Spinal cord (tissue), 10 donors: ENCODE measurements around the gene FNTB. TPM values are rescaled to one million over a fixed set of nuclear protein-coding genes. Genes with fewer than 3 reads are reported as not detected.

ENCODE experiments used
- DNase-seq, 6 donors: peaks; one replicate each; pipeline versions ENCODE4 v3.0.0 to v3.0.0-alpha.2; 2013 to 2015; ENCODE audit warnings: low spot score in 6 of 6, low read depth in 4 of 6
- H3K27ac ChIP-seq: one replicate; pipeline ENCODE4 v1.5.1; 2013; ENCODE audit warnings: low read depth, low read length, control low read depth
- H3K27me3 ChIP-seq: one replicate; pipeline ENCODE4 v1.6.1; 2013; ENCODE audit warnings: low read length; ENCODE audit not compliant: control insufficient read depth, insufficient read depth
- H3K36me3 ChIP-seq: one replicate; pipeline ENCODE4 v1.6.1; 2013; ENCODE audit warnings: low read length; ENCODE audit not compliant: control insufficient read depth, insufficient read depth
- H3K4me1 ChIP-seq: one replicate; pipeline ENCODE4 v1.6.1; 2013; ENCODE audit warnings: low read length; ENCODE audit not compliant: control insufficient read depth, insufficient read depth
- H3K4me3 ChIP-seq: one replicate; pipeline ENCODE4 v1.5.1; 2013; ENCODE audit warnings: low read depth, low read length, control low read depth
- H3K9me3 ChIP-seq: one replicate; pipeline ENCODE4 v1.6.1; 2013; ENCODE audit warnings: low read length; ENCODE audit not compliant: control insufficient read depth, insufficient read depth
- WGBS: methylation state at CpG from one replicate; pipeline ENCODE4 v1.1.5; 2013; ENCODE audit warnings: missing lambda C conversion rate; ENCODE audit not compliant: insufficient coverage; 5-methylcytosine and 5-hydroxymethylcytosine counted together
- polyA plus RNA-seq, 2 donors: library from polyadenylated mRNA; unstranded; fragments of 120-200 nt; gene quantifications; one replicate each; pipeline ENCODE4 v1.2.1, GENCODE V29; 2013; ENCODE audit not compliant: insufficient read length in 2 of 2
- total RNA-seq, 2 donors: library from RNA; depleted of rRNA in 1 of 2; stranded (reverse); fragments of 120-200 nt in 1 of 2; fragments of >200 nt in 1 of 2; gene quantifications; one replicate each; pipeline versions ENCODE4 v1.2.3 to v1.2.4, GENCODE V29; 2013 to 2014
- donor health status: healthy.

FNTB gene
- total and polyA plus RNA-seq, 4 donors: 20.9 to 66.9 (median 43.2) TPM

- no CpG with 5 or more reads among the region's 2 CpGs for WGBS
- Histone ChIP-seq H3K9me3 (no peaks in the 10 kb centered on the region), H3K4me3 (no peak overlapping the region), H3K36me3 (peaks cover 30% of the 10 kb centered on the region), H3K4me1 (peaks cover 8% of the 10 kb centered on the region), H3K27me3 (no peaks in the 10 kb centered on the region), H3K27ac (no peak overlapping the region)
- no peak for DNase-seq
These were observed 42.7 kb upstream of the FNTB start for GRCh38 chr14:64944041-64944440.

- Histone ChIP-seq H3K4me3 (no peak overlapping the region), H3K36me3 (peaks cover 31% of the 10 kb centered on the region), H3K27ac (no peak overlapping the region), H3K4me1 (peaks cover 8% of the 10 kb centered on the region), H3K9me3 (no peaks in the 10 kb centered on the region), H3K27me3 (no peaks in the 10 kb centered on the region)
- no peak for DNase-seq
- WGBS: 81% methylated on average over 1 of the region's 4 CpGs
These were observed 41.8 kb upstream of the FNTB start for GRCh38 chr14:64944861-64945260.

- Histone ChIP-seq H3K36me3 (peaks cover 37% of the 10 kb centered on the region), H3K27me3 (no peaks in the 10 kb centered on the region), H3K4me3 (no peak overlapping the region), H3K27ac (no peak overlapping the region), H3K4me1 (peaks cover 8% of the 10 kb centered on the region), H3K9me3 (no peaks in the 10 kb centered on the region)
- 89% methylated on average over 8 of the region's 12 CpGs for WGBS
- no peak for DNase-seq
These were observed 41.1 kb upstream of the FNTB start for GRCh38 chr14:64945431-64946178.

- Histone ChIP-seq H3K27ac (no peak overlapping the region), H3K27me3 (no peaks in the 10 kb centered on the region), H3K36me3 (peaks cover 44% of the 10 kb centered on the region), H3K4me1 (peaks cover 8% of the 10 kb centered on the region), H3K4me3 (no peak overlapping the region), H3K9me3 (no peaks in the 10 kb centered on the region)
- 40% methylated on average over 3 of the region's 6 CpGs for WGBS
- DNase-seq: no peak
These were observed 40.2 kb upstream of the FNTB start for GRCh38 chr14:64946310-64947045.

- Histone ChIP-seq H3K4me3 (no peak overlapping the region), H3K4me1 (peaks cover 8% of the 10 kb centered on the region), H3K27ac (no peak overlapping the region), H3K36me3 (peaks cover 44% of the 10 kb centered on the region), H3K9me3 (no peaks in the 10 kb centered on the region), H3K27me3 (no peaks in the 10 kb centered on the region)
- WGBS: 80% methylated on average over 27 of the region's 28 CpGs
- DNase-seq: no peak
These were observed 38.7 kb upstream of the FNTB start for GRCh38 chr14:64947710-64948611.

- no peak overlapping the region for H3K27ac ChIP-seq
- no peak for DNase-seq
- peaks cover 8% of the 10 kb centered on the region for H3K4me1 ChIP-seq
- peaks cover 44% of the 10 kb centered on the region for H3K36me3 ChIP-seq
- no peaks in the 10 kb centered on the region for H3K9me3 ChIP-seq
- no peak overlapping the region for H3K4me3 ChIP-seq
- no peaks in the 10 kb centered on the region for H3K27me3 ChIP-seq
- 80% methylated on average over 6 of the region's 8 CpGs for WGBS
These were observed 38.0 kb upstream of the FNTB start for GRCh38 chr14:64948612-64949210.

GRCh38 chr14:64950889-64951288 lies 35.8 kb upstream of the FNTB start:
- peaks cover 53% of the 10 kb centered on the region for H3K36me3 ChIP-seq
- no peaks in the 10 kb centered on the region for H3K27me3 ChIP-seq
- no peaks in the 10 kb centered on the region for H3K9me3 ChIP-seq
- no peak for DNase-seq
- no peak overlapping the region for H3K4me3 ChIP-seq
- H3K27ac ChIP-seq: no peak overlapping the region
- WGBS: 95% methylated on average over 4 of the region's 8 CpGs
- H3K4me1 ChIP-seq: peaks cover 8% of the 10 kb centered on the region

- no peak for DNase-seq
- 93% methylated on average over 7 of the region's 8 CpGs for WGBS
- Histone ChIP-seq H3K9me3 (no peaks in the 10 kb centered on the region), H3K36me3 (peaks cover 53% of the 10 kb centered on the region), H3K4me3 (no peak overlapping the region), H3K27ac (no peak overlapping the region), H3K27me3 (no peaks in the 10 kb centered on the region), H3K4me1 (peaks cover 8% of the 10 kb centered on the region)
These were observed 35.4 kb upstream of the FNTB start for GRCh38 chr14:64951291-64951690.

GRCh38 chr14:64951724-64952123 lies 35.0 kb upstream of the FNTB start:
- Histone ChIP-seq H3K27ac (no peak overlapping the region), H3K9me3 (no peaks in the 10 kb centered on the region), H3K36me3 (peaks cover 53% of the 10 kb centered on the region), H3K27me3 (no peaks in the 10 kb centered on the region), H3K4me3 (no peak overlapping the region), H3K4me1 (peaks cover 8% of the 10 kb centered on the region)
- DNase-seq: no peak
